Neutrophil (primary cell): ENCODE measurements around the gene UFC1.

Source experiments
- H3K27ac ChIP-seq: fragments of 200-600 bp; sonication (generic); 2 replicates; pipeline ENCODE4 v1.5.1; 2016; ENCODE audit warnings: mild to moderate bottlenecking, moderate library complexity
- H3K27me3 ChIP-seq: fragments of 200-600 bp; sonication (generic); 2 replicates; pipeline ENCODE4 v1.6.0; 2016; ENCODE audit warnings: mild to moderate bottlenecking
- H3K36me3 ChIP-seq: fragments of 200-600 bp; sonication (generic); 2 replicates; pipeline ENCODE4 v1.5.1; 2017
- H3K4me1 ChIP-seq, 2 experiments: fragments of 200-600 bp in 1 of 2; sonication (generic) in 1 of 2; 1 replicate in 1 of 2; 2 replicates in 1 of 2; pipeline versions ENCODE4 v1.5.1 to v1.6.1; 2013 to 2016; ENCODE audit warnings: low read depth in 1 of 2, low read length in 1 of 2, mild to moderate bottlenecking in 1 of 2, moderate library complexity in 1 of 2; ENCODE audit not compliant: control insufficient read depth in 1 of 2, insufficient read depth in 1 of 2
- H3K4me3 ChIP-seq, 2 experiments: fragments of 200-600 bp in 1 of 2; sonication (generic) in 1 of 2; 1 replicate in 1 of 2; 2 replicates in 1 of 2; pipeline ENCODE4 v1.5.1; 2013 to 2016; ENCODE audit warnings: low read depth in 1 of 2, low read length in 1 of 2, mild to moderate bottlenecking in 1 of 2, moderate library complexity in 1 of 2
- H3K9me3 ChIP-seq: fragments of 200-600 bp; sonication (generic); 2 replicates; pipeline ENCODE4 v1.5.1; 2016
- TF ChIP-seq, protein P1 (sequence below): fragments of 200-600 bp; sonication (generic); IDR thresholded peaks from 2 replicates; pipeline ENCODE4 v1.5.1; 2016; ENCODE audit warnings: antibody characterized with exemption

UFC1 gene

DNA sequence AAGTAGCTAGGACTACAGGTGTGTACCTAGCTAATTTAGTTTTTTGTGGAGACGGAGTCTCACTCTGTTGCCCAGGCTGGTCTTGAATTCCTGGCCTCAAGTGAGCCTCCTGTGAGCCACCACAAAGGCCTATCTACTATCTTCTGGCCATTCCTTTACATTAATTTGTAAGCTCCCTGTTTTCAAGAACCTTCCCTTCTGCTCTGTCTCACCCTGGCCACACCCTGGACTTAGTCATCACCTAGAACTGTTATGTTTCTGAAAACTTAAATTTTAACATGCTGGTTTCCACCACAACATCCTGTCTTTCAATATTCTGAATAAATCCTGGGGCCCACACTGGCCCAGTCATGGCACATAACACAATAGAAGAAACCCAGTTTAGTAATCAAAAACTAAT is 28.4 kb downstream of the UFC1 start:
- H3K27me3 ChIP-seq, result no peaks in the 10 kb centered on the region
- H3K9me3 ChIP-seq, result no peaks in the 10 kb centered on the region
- H3K4me3 ChIP-seq, result no peak overlapping the region
- no peak overlapping the region for H3K27ac ChIP-seq
- no peaks in the 10 kb centered on the region for H3K36me3 ChIP-seq
- TF ChIP-seq, protein P1, sequence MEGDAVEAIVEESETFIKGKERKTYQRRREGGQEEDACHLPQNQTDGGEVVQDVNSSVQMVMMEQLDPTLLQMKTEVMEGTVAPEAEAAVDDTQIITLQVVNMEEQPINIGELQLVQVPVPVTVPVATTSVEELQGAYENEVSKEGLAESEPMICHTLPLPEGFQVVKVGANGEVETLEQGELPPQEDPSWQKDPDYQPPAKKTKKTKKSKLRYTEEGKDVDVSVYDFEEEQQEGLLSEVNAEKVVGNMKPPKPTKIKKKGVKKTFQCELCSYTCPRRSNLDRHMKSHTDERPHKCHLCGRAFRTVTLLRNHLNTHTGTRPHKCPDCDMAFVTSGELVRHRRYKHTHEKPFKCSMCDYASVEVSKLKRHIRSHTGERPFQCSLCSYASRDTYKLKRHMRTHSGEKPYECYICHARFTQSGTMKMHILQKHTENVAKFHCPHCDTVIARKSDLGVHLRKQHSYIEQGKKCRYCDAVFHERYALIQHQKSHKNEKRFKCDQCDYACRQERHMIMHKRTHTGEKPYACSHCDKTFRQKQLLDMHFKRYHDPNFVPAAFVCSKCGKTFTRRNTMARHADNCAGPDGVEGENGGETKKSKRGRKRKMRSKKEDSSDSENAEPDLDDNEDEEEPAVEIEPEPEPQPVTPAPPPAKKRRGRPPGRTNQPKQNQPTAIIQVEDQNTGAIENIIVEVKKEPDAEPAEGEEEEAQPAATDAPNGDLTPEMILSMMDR, result no peak
- H3K4me1 ChIP-seq, result peaks cover 33 to 35% of the 10 kb centered on the region in 2 experiments

DNA sequence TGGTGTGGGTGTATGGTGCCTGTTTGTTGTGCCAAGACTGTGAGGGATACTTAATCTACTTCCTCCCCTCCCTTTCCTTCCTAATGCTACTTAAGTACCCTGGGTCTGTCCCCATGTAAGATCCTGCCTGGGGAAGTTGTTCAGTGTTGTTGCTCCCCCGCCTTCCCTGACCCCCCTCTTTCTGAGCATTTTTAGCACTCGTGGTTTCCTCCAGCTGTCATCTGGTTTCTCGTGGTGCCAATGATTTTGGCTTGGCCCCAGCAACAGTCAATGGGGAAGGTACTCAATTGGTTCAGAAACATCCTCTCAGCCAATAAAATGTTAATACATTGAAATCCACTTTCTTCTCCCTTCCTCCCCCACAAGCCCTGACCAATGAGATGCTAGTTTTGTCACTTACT is 31.5 kb downstream of the UFC1 start:
- H3K4me3 ChIP-seq, result peak overlapping the region in 1 of 2 experiments; percentile 31
- no peaks in the 10 kb centered on the region for H3K27me3 ChIP-seq
- H3K9me3 ChIP-seq, result no peaks in the 10 kb centered on the region
- TF ChIP-seq, protein P1, result no peak
- H3K27ac ChIP-seq, result peak overlapping the region; percentile 89
- no peaks in the 10 kb centered on the region for H3K36me3 ChIP-seq
- H3K4me1 ChIP-seq, result peaks cover 24 to 28% of the 10 kb centered on the region in 2 experiments

DNA sequence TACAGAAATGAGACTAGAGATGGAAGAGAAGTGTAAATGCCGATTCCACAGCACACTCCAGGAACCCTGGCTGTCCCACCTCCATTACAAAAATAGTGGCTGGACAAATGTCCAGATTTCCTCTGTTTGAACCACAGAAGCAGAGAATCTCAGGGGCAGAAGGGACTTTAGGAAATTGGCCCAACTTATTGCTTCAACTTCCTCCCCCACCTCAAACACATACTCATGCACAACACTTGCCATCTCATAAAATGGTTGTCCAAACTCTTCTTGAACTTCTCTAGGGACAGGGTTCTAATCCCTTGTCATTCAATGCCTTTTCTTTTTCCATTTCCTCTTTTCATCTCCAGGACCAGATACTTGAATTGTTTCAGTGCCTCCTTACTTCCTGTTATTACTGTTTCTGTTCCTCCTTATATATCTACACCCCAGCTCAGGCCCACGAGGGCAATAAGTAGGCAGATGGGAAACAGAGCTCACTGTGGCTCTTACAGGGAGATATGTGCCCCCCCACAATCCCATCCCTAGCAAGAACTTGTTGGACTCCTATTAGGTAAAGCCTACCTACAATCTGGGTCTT is 32.0 kb downstream of the UFC1 start:
- no peaks in the 10 kb centered on the region for H3K27me3 ChIP-seq
- TF ChIP-seq, protein P1, result no peak
- no peaks in the 10 kb centered on the region for H3K9me3 ChIP-seq
- H3K4me3 ChIP-seq, result peak overlapping the region in 1 of 2 experiments; percentile 31
- H3K36me3 ChIP-seq, result no peaks in the 10 kb centered on the region
- peaks cover 24 to 28% of the 10 kb centered on the region in 2 experiments for H3K4me1 ChIP-seq
- H3K27ac ChIP-seq, result peak overlapping the region; percentile 89

DNA sequence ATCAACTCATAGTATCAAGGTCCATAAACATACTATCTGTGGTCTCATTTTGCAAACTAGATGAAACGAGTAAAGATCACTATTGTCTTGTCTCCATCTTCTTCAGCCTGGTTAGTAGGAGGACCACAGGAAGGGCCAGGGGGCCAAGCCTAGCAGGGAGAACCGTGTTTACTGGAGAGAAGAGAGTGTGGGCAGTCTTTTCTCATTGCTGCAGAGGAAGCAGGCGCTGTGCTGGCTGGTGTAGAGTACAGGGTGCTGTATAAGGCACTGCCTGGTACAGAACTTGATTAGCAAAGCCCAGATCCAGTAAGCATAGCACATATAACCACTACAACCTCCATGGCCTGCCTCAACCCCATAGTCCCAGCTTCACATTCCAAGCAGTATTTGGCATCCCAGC is 33.5 kb downstream of the UFC1 start:
- peaks cover 28 to 29% of the 10 kb centered on the region in 2 experiments for H3K4me1 ChIP-seq
- H3K27me3 ChIP-seq, result no peaks in the 10 kb centered on the region
- TF ChIP-seq, protein P1, result no peak
- no peak overlapping the region for H3K27ac ChIP-seq
- no peaks in the 10 kb centered on the region for H3K36me3 ChIP-seq
- no peak overlapping the region for H3K4me3 ChIP-seq
- no peaks in the 10 kb centered on the region for H3K9me3 ChIP-seq

DNA sequence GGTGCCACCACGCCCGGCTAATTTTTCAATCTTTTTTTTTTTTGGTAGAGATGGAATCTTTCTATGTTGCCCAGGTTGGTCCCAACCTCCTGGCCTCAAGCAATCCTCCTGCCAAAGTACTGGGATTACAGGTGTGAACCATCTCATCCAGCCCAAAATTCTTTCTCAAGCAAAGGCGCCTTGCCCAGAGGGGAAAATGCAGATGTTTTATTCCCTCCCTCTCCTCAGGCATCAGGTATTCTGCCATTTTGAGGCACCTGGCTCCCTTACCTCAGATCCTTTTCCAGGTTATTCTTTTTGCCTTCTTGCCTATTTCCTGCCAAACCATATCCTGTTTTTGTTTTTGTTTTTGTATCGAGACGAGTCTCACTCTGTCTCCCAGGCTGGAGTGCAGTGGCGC is 34.6 kb downstream of the UFC1 start:
- Histone ChIP-seq H3K9me3 (no peaks in the 10 kb centered on the region), H3K36me3 (no peaks in the 10 kb centered on the region), H3K4me1 (peaks cover 29 to 33% of the 10 kb centered on the region in 2 experiments), H3K27ac (no peak overlapping the region), H3K27me3 (no peaks in the 10 kb centered on the region), H3K4me3 (no peak overlapping the region)
- TF ChIP-seq, protein P1, result no peak
